ENCODE results near the gene RPL13. TPM values are rescaled to one million over a fixed set of nuclear protein-coding genes. Genes with fewer than 3 reads are reported as not detected.

Gene RPL13
- total and polyA plus RNA-seq, 9 of the 15 experiments (the other 6 are each of a cell fraction or from before 2014, with no cell fraction given), result 227 to 6,042 (median 1,633) TPM

GRCh38 chr16:89538286-89538685, 22.2 kb upstream of the RPL13 start:
- no peak for FAIRE-seq
- CTCF ChIA-PET (ENCODE audit: low intra/inter-chr PET ratio), result no interaction called here
- no TSS peak for BruUV-seq (replicated peaks)
- Histone ChIP-seq H3K4me3 (no peak overlapping the region), H3K27me3 (ENCODE audit: control insufficient read depth in 2 of 2, insufficient read depth in 2 of 2, low read length in 2 of 2) (no peaks in the 10 kb centered on the region), H3K79me2 (ENCODE audit: control insufficient read depth, insufficient read depth, low read length) (no peaks in the 10 kb centered on the region), H4K20me1 (replicated peaks; ENCODE audit: control insufficient read depth, insufficient read depth, low read length) (0 out of 2 replicates have a peak, but pooled peaks cover 6% of the 10 kb centered on the region), H3K27ac (ENCODE audit: extremely low read depth, low read depth, low read length) (no peak overlapping the region), H2AFZ (ENCODE audit: low read depth, low read length) (no peak overlapping the region), H3K36me3 (ENCODE audit: control insufficient read depth, insufficient read depth, low read length) (peaks cover 68% of the 10 kb centered on the region; the same call in 2 of the 3 replicates), H3K9me3 (replicated peaks; ENCODE audit: control insufficient read depth, insufficient read depth, low read depth, low read length) (no peaks in the 10 kb centered on the region), H3K4me2 (ENCODE audit: insufficient read depth, low read length) (no peak overlapping the region), H3K4me1 (replicated peaks in 1 of 2; ENCODE audit: control insufficient read depth in 2 of 2, insufficient read depth in 2 of 2, low read length in 2 of 2) (peaks cover 0 to 17% of the 10 kb centered on the region in 2 experiments; a peak in 3 of 5 replicates), H3K9ac (ENCODE audit: insufficient read depth in 1 of 2, low read depth in 2 of 2, low read length in 2 of 2) (peak overlapping the region in 1 of 2 experiments; percentile 69; a peak in 1 of 4 replicates), H3K9me1 (ENCODE audit: control insufficient read depth, insufficient read depth, low read length) (no peaks in the 10 kb centered on the region)
- POLR2A ChIA-PET, result interaction anchor here (0.7 kb wide), 1 partner anchor 1088 kb away, joined by 3 read pairs; no protein-coding TSS in a partner anchor
- intact Hi-C loops (cut with micrococcal nuclease) (no loop called here), in situ Hi-C loops (cut with MboI) (no loop called here)
- WGBS (ENCODE audit: insufficient coverage, low coverage, missing lambda C conversion rate), result 91% methylated on average over 12 of the region's 12 CpGs
- no peak for ATAC-seq
- DNase-seq (ENCODE audit: extremely low read depth in 1 of 4, low spot score in 3 of 4), result no peak
- TF ChIP-seq, protein P1, sequence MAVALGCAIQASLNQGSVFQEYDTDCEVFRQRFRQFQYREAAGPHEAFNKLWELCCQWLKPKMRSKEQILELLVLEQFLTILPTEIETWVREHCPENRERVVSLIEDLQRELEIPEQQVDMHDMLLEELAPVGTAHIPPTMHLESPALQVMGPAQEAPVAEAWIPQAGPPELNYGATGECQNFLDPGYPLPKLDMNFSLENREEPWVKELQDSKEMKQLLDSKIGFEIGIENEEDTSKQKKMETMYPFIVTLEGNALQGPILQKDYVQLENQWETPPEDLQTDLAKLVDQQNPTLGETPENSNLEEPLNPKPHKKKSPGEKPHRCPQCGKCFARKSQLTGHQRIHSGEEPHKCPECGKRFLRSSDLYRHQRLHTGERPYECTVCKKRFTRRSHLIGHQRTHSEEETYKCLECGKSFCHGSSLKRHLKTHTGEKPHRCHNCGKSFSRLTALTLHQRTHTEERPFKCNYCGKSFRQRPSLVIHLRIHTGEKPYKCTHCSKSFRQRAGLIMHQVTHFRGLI (CRISPR knock-in tag; IDR thresholded peaks at IDR 0.05), result no peak
- TF ChIP-seq XRCC4 (IDR thresholded peaks at IDR 0.05; ENCODE audit: extremely low read depth, insufficient read depth, insufficient read length) (no peak), ZNF511 (CRISPR knock-in tag; IDR thresholded peaks at IDR 0.05) (no peak), SP1 (CRISPR knock-in tag; IDR thresholded peaks at IDR 0.05) (no peak), ZFP1 (CRISPR knock-in tag; IDR thresholded peaks at IDR 0.05) (no peak)
